ENCODE data around the gene GXYLT2. TPM values are rescaled to one million over a fixed set of nuclear protein-coding genes. Genes with fewer than 3 reads are reported as not detected.

GXYLT2 gene, protein sequence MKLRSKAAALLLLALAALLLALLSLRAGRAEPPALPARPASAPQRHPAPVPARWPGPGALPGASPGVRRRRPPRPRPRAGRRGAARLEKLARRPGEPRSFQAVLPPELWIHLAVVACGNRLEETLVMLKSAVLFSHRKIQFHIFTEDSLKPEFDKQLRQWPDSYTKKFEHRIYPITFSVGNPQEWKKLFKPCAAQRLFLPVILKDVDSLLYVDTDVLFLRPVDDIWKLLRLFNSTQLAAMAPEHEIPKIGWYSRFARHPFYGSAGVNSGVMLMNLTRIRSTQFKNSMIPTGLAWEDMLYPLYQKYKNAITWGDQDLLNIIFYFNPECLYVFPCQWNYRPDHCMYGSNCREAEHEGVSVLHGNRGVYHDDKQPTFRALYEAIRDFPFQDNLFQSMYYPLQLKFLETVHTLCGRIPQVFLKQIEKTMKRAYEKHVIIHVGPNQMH
- total RNA-seq (1 to 10 TPM in 3 of 4 donors, under 1 TPM in 1; 0.84 to 5.9 (median 1.8) TPM), polyA plus RNA-seq (under 1 TPM; 0.04 to 0.38 (median 0.16) TPM)
- long read RNA-seq, donor 1: 0 reads
- long read RNA-seq, donor 2, partial matches to known transcripts: 0 of 1 reads
- long read RNA-seq, donor 2, other reads (novel, unspliced or antisense): 0 of 1 reads

GRCh38 chr3:72887705-72888545 is at the start of gene GXYLT2:
Gene GXYLT2, plus strand, starts transcription at chr3:72888046. Its CDS starts 188 bp downstream, at chr3:72888234.
- Histone ChIP-seq H3K27ac (peak within 1 kb of the TSS; percentile 7), H3K36me3 (ENCODE audit: insufficient read depth in 1 of 2, low read depth in 1 of 2) (no peaks in the 10 kb centered on the region), H3K9me3 (no peaks in the 10 kb centered on the region), H3K4me1 (peaks cover 8% of the 10 kb centered on the region), H3K27me3 (ENCODE audit: insufficient read depth in 3 of 3, low read length in 2 of 3) (peaks cover 0 to 1% (median 0%) of the 10 kb centered on the region in 3 donors), H3K4me3 (peak within 1 kb of the TSS; percentile 66)
- peak; percentile 80 to 83 (median 80) for ATAC-seq
- TF ChIP-seq, protein P1, sequence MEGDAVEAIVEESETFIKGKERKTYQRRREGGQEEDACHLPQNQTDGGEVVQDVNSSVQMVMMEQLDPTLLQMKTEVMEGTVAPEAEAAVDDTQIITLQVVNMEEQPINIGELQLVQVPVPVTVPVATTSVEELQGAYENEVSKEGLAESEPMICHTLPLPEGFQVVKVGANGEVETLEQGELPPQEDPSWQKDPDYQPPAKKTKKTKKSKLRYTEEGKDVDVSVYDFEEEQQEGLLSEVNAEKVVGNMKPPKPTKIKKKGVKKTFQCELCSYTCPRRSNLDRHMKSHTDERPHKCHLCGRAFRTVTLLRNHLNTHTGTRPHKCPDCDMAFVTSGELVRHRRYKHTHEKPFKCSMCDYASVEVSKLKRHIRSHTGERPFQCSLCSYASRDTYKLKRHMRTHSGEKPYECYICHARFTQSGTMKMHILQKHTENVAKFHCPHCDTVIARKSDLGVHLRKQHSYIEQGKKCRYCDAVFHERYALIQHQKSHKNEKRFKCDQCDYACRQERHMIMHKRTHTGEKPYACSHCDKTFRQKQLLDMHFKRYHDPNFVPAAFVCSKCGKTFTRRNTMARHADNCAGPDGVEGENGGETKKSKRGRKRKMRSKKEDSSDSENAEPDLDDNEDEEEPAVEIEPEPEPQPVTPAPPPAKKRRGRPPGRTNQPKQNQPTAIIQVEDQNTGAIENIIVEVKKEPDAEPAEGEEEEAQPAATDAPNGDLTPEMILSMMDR (IDR thresholded peaks at IDR 0.05): no peak
- 0% methylated on average over 48 to 96 of the region's 96 CpGs for WGBS, 3 donors
- peak; percentile 53 to 70 for DNase-seq
- intact Hi-C loops (cut with DNase I): no loop called here

- no peak overlapping the region for H3K4me3 ChIP-seq
- H3K27ac ChIP-seq: no peak overlapping the region
- no peaks in the 10 kb centered on the region for H3K27me3 ChIP-seq (ENCODE audit: insufficient read depth in 3 of 3, low read length in 2 of 3)
- DNase-seq (no peak), ATAC-seq (no peak)
- peaks cover 9% of the 10 kb centered on the region for H3K4me1 ChIP-seq
- intact Hi-C loops (cut with DNase I): no loop called here
- TF ChIP-seq, protein P1 (IDR thresholded peaks at IDR 0.05): no peak
- H3K9me3 ChIP-seq: no peaks in the 10 kb centered on the region
- 94 to 98% (median 96%) methylated on average over 3 of the region's 3 CpGs for WGBS, 3 donors
- H3K36me3 ChIP-seq (ENCODE audit: insufficient read depth in 1 of 2, low read depth in 1 of 2): peaks cover 5 to 43% of the 10 kb centered on the region in 2 donors
These were observed 48.8 kb upstream of the GXYLT2 start for GRCh38 chr3:72839057-72839456.

- H3K36me3 ChIP-seq (ENCODE audit: insufficient read depth in 1 of 2, low read depth in 1 of 2): peaks cover 5 to 31% of the 10 kb centered on the region in 2 donors
- intact Hi-C loops (cut with DNase I): loop anchor here (10.0 kb wide), 2 partner anchors 150 to 210 kb away; partner anchors contain the start of gene PPP4R2 (in 1 of the 2)
- DNase-seq (no peak), ATAC-seq (no peak)
- whole genome bisulfite sequencing, 3 donors: 96 to 100% (median 98%) methylated on average over 1 of the region's 1 CpG
- H3K9me3 ChIP-seq: no peaks in the 10 kb centered on the region
- no peak overlapping the region for H3K4me3 ChIP-seq
- peaks cover 31% of the 10 kb centered on the region for H3K4me1 ChIP-seq
- H3K27ac ChIP-seq: no peak overlapping the region
- TF ChIP-seq, protein P1 (IDR thresholded peaks at IDR 0.05): no peak
- H3K27me3 ChIP-seq (ENCODE audit: insufficient read depth in 3 of 3, low read length in 2 of 3): no peaks in the 10 kb centered on the region
These were observed 43.3 kb upstream of the GXYLT2 start for GRCh38 chr3:72844436-72844993.

- Histone ChIP-seq H3K4me3 (no peak overlapping the region), H3K27ac (no peak overlapping the region), H3K9me3 (no peaks in the 10 kb centered on the region), H3K27me3 (ENCODE audit: insufficient read depth in 3 of 3, low read length in 2 of 3) (no peaks in the 10 kb centered on the region), H3K36me3 (ENCODE audit: insufficient read depth in 1 of 2, low read depth in 1 of 2) (peaks cover 5 to 18% of the 10 kb centered on the region in 2 donors), H3K4me1 (peaks cover 31% of the 10 kb centered on the region)
- WGBS, 3 donors: 88 to 90% (median 89%) methylated on average over 10 of the region's 10 CpGs
- ATAC-seq (no peak), DNase-seq (no peak)
- intact Hi-C loops (cut with DNase I): loop anchor here (5.0 to 10.0 kb wide), 3 partner anchors 149 to 241 kb away; partner anchors contain the start of gene PPP4R2 (in 1 of the 2)
- TF ChIP-seq, protein P1 (IDR thresholded peaks at IDR 0.05): no peak
These were observed 41.7 kb upstream of the GXYLT2 start for GRCh38 chr3:72846166-72846565.
